ENCODE data around the gene RSKR. TPM values are rescaled to one million over a fixed set of nuclear protein-coding genes. Genes with fewer than 3 reads are reported as not detected.

Gene RSKR
- total RNA-seq, 1 experiment from 2014 or later: 35.1 TPM

GRCh38 chr17:28643983-28644786 lies 30.2 kb upstream of the RSKR start:
- H3K27me3 Mint-ChIP-seq (ENCODE audit: unreplicated experiment): no peaks in the 10 kb centered on the region
- intact Hi-C loops (cut with micrococcal nuclease; ENCODE audit: unreplicated experiment): loop anchor here (10.0 kb wide), 1 partner anchor 51 kb away; no protein-coding TSS in a partner anchor
- peak; percentile 19 for TF ChIP-seq CTCF (IDR thresholded peaks at IDR 0.05; ENCODE audit: unreplicated experiment)
- DNase-seq: peak; percentile 57
- peaks cover 75% of the 10 kb centered on the region for H3K36me3 Mint-ChIP-seq (ENCODE audit: insufficient read depth, unreplicated experiment)
- no TSS peak for BruUV-seq (replicated peaks)
- H3K27ac Mint-ChIP-seq (ENCODE audit: unreplicated experiment): peak overlapping the region; percentile 93
- H3K4me3 Mint-ChIP-seq (ENCODE audit: low read depth, unreplicated experiment): peak overlapping the region; percentile 97
- peaks cover 38% of the 10 kb centered on the region for H3K4me1 Mint-ChIP-seq (ENCODE audit: low read depth, unreplicated experiment)
- CTCF ChIA-PET: interaction anchor here (0.5 to 2.0 kb wide), 10 partner anchors 10 to 654 kb away, joined by 3 to 6 read pairs (median 4); partner anchors contain the start of genes SDF2 and SUPT6H
- no peaks in the 10 kb centered on the region for H3K9me3 Mint-ChIP-seq (ENCODE audit: low read depth, unreplicated experiment)

- H3K9me3 Mint-ChIP-seq (ENCODE audit: low read depth, unreplicated experiment): no peaks in the 10 kb centered on the region
Observed at GRCh38 chr17:28641579-28641978, 27.6 kb upstream of the RSKR start.

GRCh38 chr17:28635506-28635905 lies 21.5 kb upstream of the RSKR start:
- Mint-ChIP-seq H3K36me3 (ENCODE audit: insufficient read depth, unreplicated experiment) (peaks cover 73% of the 10 kb centered on the region), H3K27ac (ENCODE audit: unreplicated experiment) (no peak overlapping the region), H3K4me1 (ENCODE audit: low read depth, unreplicated experiment) (no peaks in the 10 kb centered on the region), H3K4me3 (ENCODE audit: low read depth, unreplicated experiment) (no peak overlapping the region), H3K9me3 (ENCODE audit: low read depth, unreplicated experiment) (no peaks in the 10 kb centered on the region), H3K27me3 (ENCODE audit: unreplicated experiment) (no peaks in the 10 kb centered on the region)
- intact Hi-C loops (cut with micrococcal nuclease; ENCODE audit: unreplicated experiment): no loop called here
- no TSS peak for BruUV-seq (replicated peaks)
- CTCF ChIA-PET: interaction anchor here (0.6 to 1.8 kb wide), 3 partner anchors 9 to 24 kb away, joined by 3 to 6 read pairs (median 3); partner anchors contain the start of gene BLTP2
- no peak for DNase-seq
- no peak for TF ChIP-seq CTCF (IDR thresholded peaks at IDR 0.05; ENCODE audit: unreplicated experiment)

More at GRCh38 chr17:28641579-28641978, 27.6 kb upstream of the RSKR start:
- intact Hi-C loops (cut with micrococcal nuclease; ENCODE audit: unreplicated experiment): loop anchor here (10.0 kb wide), 1 partner anchor 53 kb away; no protein-coding TSS in a partner anchor
- peaks cover 76% of the 10 kb centered on the region for H3K36me3 Mint-ChIP-seq (ENCODE audit: insufficient read depth, unreplicated experiment)
- no TSS peak for BruUV-seq (replicated peaks)
- no peak for DNase-seq
- no peaks in the 10 kb centered on the region for H3K27me3 Mint-ChIP-seq (ENCODE audit: unreplicated experiment)
- no peak overlapping the region for H3K27ac Mint-ChIP-seq (ENCODE audit: unreplicated experiment)
- TF ChIP-seq CTCF (IDR thresholded peaks at IDR 0.05; ENCODE audit: unreplicated experiment): no peak
- H3K4me1 Mint-ChIP-seq (ENCODE audit: low read depth, unreplicated experiment): peaks cover 34% of the 10 kb centered on the region
- CTCF ChIA-PET: no interaction called here
- H3K4me3 Mint-ChIP-seq (ENCODE audit: low read depth, unreplicated experiment): no peak overlapping the region

- no peaks in the 10 kb centered on the region for H3K9me3 Mint-ChIP-seq (ENCODE audit: low read depth, unreplicated experiment)
- TSS peak; percentile 5 for BruUV-seq (replicated peaks)
- H3K36me3 Mint-ChIP-seq (ENCODE audit: insufficient read depth, unreplicated experiment): peaks cover 77% of the 10 kb centered on the region
- no peaks in the 10 kb centered on the region for H3K4me1 Mint-ChIP-seq (ENCODE audit: low read depth, unreplicated experiment)
- H3K4me3 Mint-ChIP-seq (ENCODE audit: low read depth, unreplicated experiment): no peak overlapping the region
- CTCF ChIA-PET: interaction anchor here (0.7 to 1.8 kb wide), 4 partner anchors 10 to 279 kb away, joined by 3 to 9 read pairs (median 4); partner anchors contain the start of gene BLTP2
- intact Hi-C loops (cut with micrococcal nuclease; ENCODE audit: unreplicated experiment): no loop called here
- no peak for DNase-seq
- no peak for TF ChIP-seq CTCF (IDR thresholded peaks at IDR 0.05; ENCODE audit: unreplicated experiment)
- H3K27me3 Mint-ChIP-seq (ENCODE audit: unreplicated experiment): no peaks in the 10 kb centered on the region
- no peak overlapping the region for H3K27ac Mint-ChIP-seq (ENCODE audit: unreplicated experiment)
Observed at GRCh38 chr17:28634206-28634865, 20.4 kb upstream of the RSKR start.
